ENCODE data around the gene RASL11B.
"Not testable (repeated sequence)": the region's sequence is repeated elsewhere in the genome, so short reads cannot be mapped to it uniquely, and the experiment has no call there.

RASL11B gene

GRCh38 chr4:52861879-52862616 is at the start of gene RASL11B:
Gene RASL11B (plus strand): TSS chr4:52862317. CDS start chr4:52862508, 191 bp downstream.
- DNase-seq (ENCODE audit: low read depth in 2 of 2): peak; percentile 68 to 79

GRCh38 chr4:52813546-52813945 is 48.6 kb upstream of the RASL11B start:
- DNase-seq (ENCODE audit: low read depth in 2 of 2): no peak

- no peak for DNase-seq (ENCODE audit: low read depth in 2 of 2)
Measured at GRCh38 chr4:52822583-52822971, 39.5 kb upstream of the RASL11B start.

GRCh38 chr4:52822972-52823701 is 39.0 kb upstream of the RASL11B start:
- DNase-seq (ENCODE audit: low read depth in 2 of 2): no peak

- no peak for DNase-seq (ENCODE audit: low read depth in 2 of 2)
Measured at GRCh38 chr4:52823702-52824092, 38.4 kb upstream of the RASL11B start.

- DNase-seq (ENCODE audit: low read depth in 2 of 2): no peak
Measured at GRCh38 chr4:52824270-52824602, 37.9 kb upstream of the RASL11B start.

- no peak for DNase-seq (ENCODE audit: low read depth in 2 of 2)
Measured at GRCh38 chr4:52824603-52825459, 37.3 kb upstream of the RASL11B start.

GRCh38 chr4:52825460-52826090 is 36.5 kb upstream of the RASL11B start:
- DNase-seq (ENCODE audit: low read depth in 2 of 2): no peak

- no peak for DNase-seq (ENCODE audit: low read depth in 2 of 2)
Measured at GRCh38 chr4:52833941-52834525, 28.1 kb upstream of the RASL11B start.

GRCh38 chr4:52834641-52835456 is 27.3 kb upstream of the RASL11B start:
- DNase-seq (ENCODE audit: low read depth in 2 of 2): not testable (repeated sequence)

- DNase-seq (ENCODE audit: low read depth in 2 of 2): no peak
Measured at GRCh38 chr4:52836120-52836519, 26.0 kb upstream of the RASL11B start.

- no peak for DNase-seq (ENCODE audit: low read depth in 2 of 2)
Measured at GRCh38 chr4:52836678-52837077, 25.4 kb upstream of the RASL11B start.

GRCh38 chr4:52837716-52838558 is 24.2 kb upstream of the RASL11B start:
- DNase-seq (ENCODE audit: low read depth in 2 of 2): no peak

- no peak for DNase-seq (ENCODE audit: low read depth in 2 of 2)
Measured at GRCh38 chr4:52838729-52839586, 23.2 kb upstream of the RASL11B start.

GRCh38 chr4:52840531-52841370 is 21.4 kb upstream of the RASL11B start:
- no peak for DNase-seq (ENCODE audit: low read depth in 2 of 2)

GRCh38 chr4:52841682-52842456 is 20.2 kb upstream of the RASL11B start:
- no peak for DNase-seq (ENCODE audit: low read depth in 2 of 2)

GRCh38 chr4:52842792-52843191 is 19.3 kb upstream of the RASL11B start:
- DNase-seq (ENCODE audit: low read depth in 2 of 2): no peak
